D341Med (cell line): ENCODE data around the gene SCYGR5.
"Not testable (repeated sequence)": the region's sequence is repeated elsewhere in the genome, so short reads cannot be mapped to it uniquely, and the experiment has no call there.

Experiments
- DNase-seq: peaks from one replicate; pipeline ENCODE4 v3.0.0; 2012; ENCODE audit warnings: low spot score

SCYGR5 gene

DNA sequence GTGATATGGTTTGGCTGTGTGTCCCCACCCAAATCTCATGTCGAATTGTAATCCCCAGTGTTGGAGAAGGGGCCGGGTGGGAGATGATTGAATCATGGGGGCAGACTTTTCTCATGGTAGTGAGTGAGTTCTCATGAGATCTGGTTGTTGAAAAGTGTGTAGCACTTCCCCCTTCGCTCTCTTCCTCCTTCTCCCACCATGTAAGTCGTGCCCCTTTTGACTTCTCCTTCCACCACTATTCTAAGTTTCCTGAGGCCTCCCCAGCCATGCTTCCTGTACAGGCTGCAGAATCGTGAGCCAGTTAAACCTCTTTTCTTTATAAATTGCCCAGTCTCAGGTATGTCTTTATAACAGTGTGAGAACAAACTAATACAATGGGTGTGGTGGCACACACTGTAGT, 7.0 kb downstream of the SCYGR5 start:
- DNase-seq: not testable (repeated sequence)

DNA sequence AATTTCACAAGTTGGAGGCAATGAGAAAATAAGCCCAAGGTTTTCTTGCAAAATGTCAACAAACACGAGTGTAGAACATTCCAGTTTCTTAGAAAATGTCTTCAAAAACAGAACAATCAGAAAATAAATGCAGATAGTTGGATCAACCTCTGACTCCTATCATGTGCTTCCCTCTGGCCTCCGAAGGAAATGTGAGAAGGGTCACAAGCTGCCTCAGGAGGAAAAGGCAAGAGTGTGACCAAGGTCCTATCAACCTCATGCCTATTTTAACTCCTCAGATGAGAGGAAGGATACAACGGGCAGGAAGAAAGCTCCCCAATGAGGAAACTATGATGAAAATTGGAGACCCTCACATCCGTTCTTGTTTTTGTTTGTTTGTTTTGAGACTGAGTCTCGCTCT, 7.9 kb downstream of the SCYGR5 start:
- DNase-seq: no peak

DNA sequence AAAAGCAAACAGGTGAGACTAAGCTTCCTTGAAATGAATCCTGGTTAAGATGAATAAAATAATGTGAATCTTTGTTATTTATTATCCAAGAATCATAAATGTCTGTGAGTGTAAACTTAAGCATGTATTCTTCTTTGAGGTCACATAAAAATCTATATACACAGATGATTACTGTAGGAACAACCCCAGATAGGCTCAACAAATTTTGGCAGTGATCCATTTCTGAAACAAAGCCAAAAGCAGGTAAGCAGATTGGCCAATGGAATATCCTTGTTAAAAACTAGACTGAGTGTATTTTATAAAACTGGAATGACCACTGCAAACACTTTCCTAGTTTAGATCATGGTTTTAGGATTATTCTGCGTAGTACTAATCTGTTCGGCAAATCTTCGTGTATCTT, 11.3 kb downstream of the SCYGR5 start:
- no peak for DNase-seq

DNA sequence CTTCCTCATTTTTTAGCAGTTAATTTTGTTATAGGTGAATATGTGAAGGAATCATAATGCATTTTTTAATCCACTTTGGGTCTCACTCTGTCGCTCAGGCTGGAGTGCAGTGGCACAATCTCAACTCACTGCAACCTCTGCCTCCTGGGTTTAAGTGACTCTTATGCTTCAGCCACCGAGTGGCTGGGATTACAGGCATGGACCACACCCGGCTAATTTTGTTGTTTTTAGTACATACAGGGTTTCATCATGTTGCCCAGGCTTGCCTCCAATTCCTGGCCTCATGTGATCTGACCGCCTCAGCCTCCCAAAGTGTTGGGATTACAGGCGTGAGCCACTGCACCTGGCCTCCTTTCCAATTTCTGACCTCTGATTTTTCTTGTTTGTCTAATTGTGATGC, 17.7 kb downstream of the SCYGR5 start:
- DNase-seq: no peak

DNA sequence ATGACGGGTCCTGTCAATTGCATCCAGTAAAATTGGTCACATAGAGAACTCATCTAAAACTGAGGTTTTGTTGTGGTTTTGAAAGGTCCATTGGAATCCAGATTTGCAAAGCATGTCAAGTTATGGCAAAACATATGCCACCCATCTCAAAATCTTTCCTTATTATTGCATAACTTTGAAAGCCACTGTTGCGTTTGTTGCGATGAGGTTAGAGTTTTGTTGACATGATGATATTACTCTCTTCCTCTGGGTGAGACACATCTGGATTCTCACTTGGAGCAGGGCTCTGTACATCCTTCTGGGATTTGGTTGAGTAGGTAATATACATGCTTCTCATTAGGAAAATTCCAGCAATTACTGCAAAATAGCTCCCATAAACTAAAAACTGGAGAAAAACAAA, 20.6 kb downstream of the SCYGR5 start:
- DNase-seq: no peak

DNA sequence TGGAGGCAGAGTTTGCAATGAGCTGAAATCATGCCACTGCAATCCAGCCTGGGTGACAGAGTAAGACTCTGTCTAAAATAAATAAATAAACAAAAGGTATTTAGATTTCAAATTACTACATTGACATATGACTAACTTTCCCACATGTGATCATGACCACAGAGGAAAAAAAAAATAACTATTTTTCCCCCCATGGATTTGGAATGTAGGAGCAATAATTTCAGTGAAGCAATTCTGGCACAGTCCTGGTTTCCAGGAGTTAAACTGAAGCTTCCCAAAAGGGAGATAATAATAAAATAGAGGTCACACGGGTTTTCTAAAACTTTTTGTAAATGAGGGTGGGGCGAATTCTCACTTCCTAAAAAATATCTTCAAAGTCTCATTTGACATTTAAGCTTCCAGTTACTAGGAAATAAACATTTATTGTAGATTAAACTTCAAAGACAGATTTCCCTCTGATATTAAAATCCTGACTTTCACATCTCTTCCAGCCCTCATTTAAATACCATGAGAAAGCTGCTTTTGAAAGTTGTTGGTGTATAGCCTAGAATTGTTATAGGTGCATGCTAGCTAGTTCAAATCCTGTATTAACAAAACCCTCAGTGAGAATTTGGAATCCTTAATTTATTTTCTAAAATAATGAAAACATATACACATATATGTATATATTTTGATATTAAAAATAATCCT, 30.5 kb downstream of the SCYGR5 start:
- DNase-seq: no peak

DNA sequence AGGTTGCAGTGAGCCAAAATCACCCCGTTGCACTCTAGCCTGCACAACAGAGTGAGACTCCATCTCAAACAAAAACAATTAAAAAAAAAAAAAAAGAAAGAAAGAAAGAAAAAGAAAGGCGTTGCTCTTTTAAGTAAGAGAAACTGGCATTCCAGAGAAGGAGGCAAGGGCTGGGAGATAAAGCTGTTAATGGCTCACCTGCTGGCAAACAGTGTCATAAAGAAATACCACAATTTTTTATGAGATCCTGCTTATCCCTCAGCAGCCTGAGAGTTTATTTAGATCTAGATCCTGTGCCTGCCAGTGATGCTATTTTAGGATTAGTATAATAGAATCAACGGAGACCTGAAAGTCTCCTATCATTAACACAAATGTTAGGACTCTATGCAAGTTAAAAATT, 35.0 kb downstream of the SCYGR5 start:
- no peak for DNase-seq

DNA sequence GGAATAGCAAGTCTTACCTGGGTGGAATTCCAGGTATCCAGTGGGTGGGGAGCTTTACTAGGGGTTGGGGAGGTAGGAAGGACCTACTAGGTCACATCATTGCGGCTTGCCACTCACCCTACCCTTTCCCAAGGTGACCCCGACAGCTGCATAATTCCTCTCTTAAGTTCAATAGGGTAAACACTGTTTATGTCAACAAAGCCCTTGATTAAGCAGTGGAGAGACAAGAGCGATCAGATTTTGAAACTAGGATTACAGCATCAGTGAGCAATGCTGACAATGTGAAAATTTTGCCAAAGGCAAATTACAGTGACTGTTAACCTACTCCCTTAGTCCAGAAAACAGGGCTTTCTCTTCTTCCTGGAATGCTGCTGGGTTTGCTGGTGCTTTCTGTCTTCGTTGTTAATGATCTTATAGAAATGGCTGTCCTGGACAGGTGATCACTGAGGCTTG, 36.7 kb downstream of the SCYGR5 start:
- DNase-seq: no peak

DNA sequence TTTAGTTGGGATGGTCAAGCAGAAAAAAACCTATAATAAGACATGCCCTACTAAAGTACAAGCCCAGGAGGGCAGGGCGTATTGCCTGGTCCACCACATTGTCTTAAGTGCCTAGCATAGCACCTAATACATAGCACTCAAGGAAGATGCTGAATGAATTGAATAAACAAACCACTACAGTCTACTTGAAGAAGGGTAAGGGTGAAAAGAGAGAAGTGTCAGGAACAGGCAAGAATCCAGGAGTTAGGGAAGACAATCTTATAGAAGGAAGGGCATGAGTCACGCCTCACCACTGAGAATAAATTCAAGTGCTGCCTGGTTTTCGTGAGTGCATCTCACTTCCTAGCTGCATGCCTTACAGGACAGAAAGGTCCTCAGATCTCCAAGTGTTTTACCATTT, 37.4 kb downstream of the SCYGR5 start:
- DNase-seq: no peak

DNA sequence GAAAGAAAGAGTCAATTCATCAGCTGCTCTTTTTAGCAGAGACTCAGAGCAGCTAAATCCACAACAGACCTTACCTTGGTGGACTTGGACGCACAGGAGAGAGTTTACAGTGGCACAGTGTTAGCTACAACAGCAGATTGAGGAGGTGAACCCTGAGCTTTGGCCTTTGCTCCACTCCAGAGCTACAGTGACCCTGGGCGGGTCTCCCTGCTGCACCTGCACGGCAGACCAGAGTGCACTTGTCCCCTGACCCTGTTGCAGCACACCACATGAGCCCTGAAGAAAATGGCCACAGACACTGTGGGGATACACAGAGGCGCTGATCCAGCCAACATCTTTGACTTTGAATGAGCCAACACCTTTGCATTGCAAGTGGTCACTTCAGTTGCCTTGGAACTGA, 40.3 kb downstream of the SCYGR5 start:
- DNase-seq: no peak

DNA sequence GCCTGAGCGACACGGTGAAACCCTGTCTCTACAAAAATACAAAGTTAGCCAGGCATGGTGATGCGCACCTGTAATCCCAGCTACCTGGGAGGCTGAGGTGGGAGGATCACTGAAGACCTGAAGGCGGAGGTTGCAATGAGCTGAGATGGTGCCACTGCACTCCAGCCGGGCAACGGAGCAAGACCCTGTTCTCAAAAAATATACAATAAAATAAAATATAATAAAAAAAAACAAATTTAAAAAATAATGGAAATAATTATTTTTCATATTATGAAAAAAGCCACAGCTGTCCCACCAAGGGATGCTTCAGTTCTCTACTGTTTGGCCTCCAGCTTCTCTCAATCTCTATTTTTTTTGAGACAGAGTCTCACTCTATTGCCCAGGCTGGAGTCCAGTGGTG, 40.8 kb downstream of the SCYGR5 start:
- no peak for DNase-seq

DNA sequence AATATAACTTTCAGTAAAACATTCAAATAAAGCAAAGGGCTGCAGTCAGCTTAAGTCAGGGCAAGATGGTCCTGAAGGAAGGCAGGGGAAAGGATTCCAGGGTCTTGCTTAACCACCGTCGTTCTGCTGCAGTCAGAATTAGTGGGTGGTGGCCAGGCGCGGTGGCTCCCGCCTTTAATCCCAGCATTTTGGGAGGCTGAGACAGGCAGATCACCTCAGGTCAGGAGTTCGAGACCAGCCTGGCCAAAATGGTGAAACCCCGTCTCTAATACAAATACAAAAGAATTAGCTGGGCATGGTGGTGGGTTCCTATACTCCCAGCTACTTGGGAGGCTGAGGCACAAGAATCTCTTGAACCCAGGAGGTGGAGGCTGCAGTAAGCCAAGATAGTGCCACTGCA, 44.4 kb downstream of the SCYGR5 start:
- no peak for DNase-seq

DNA sequence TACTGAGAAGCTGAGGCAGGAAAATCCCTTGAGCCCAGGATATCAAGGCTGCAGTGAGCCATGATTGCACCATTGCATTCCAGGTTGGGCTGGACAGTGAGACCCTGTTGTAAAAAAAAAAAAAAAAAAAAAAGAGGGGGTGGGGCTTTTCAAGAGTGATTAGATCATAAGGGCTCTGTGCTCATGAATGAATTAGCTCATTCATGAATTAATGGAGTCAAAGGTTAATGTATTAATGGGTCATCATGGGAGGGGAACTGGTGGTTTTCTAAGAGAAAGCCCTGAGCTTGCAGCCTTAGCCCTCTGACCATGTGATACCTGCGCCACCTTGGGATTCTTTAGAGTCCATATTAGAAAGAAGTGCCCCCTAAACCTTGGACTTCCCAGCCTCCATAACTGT, 46.7 kb downstream of the SCYGR5 start:
- no peak for DNase-seq

DNA sequence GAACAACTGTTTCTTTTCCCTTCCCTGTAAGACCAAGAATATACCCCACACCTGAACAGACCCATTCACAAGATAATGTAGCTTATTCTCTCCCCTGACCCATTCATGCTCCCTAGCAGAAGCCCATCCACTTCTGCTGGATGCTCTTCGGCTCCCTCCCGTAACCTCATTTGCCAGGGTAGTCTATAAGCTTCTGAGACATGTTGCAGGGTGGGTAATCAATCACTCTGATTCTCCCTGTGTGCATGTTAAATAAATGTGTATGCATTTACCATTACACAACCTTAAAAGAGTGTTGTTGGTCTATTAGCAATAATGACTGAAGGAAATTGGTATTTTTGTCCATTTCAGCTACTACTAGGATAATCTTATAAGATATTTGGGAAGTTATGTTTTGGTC, 49.9 kb downstream of the SCYGR5 start:
- DNase-seq: no peak
